MCF 10A (cell line): ENCODE measurements around the gene NDRG3. TPM values are rescaled to one million over a fixed set of nuclear protein-coding genes. Genes with fewer than 3 reads are reported as not detected.

Source experiments
- BruUV-seq: library from RNA; stranded (reverse); fragments of 400-500 nt; replicated peaks from 2 replicates; lab custom pipeline; 2021; lab: Mats Ljungman, UMichigan
- CTCF ChIA-PET: fragments of 300-600 bp; sonication (Branson Sonifier 250); formaldehyde crosslinking; extraction: SDS; loops from one replicate; lab custom pipeline; 2021; ENCODE audit warnings: antibody characterized with exemption, inconsistent platforms; lab: Yijun Ruan, JAX
- POLR2A ChIA-PET: fragments of 300-600, 350-650 bp; sonication (Branson Sonifier 250); formaldehyde crosslinking; extraction: SDS; loops from one replicate; lab custom pipeline; 2020; ENCODE audit warnings: antibody characterized with exemption, inconsistent platforms; lab: Yijun Ruan, JAX
- DNase-seq: peaks from one replicate; pipeline ENCODE4 v3.0.0-alpha.2; 2018; ENCODE audit not compliant: unreplicated experiment
- H3K27ac Mint-ChIP-seq: one replicate; pipeline ENCODE4 v1.8.0; 2022; ENCODE audit warnings: mild to moderate bottlenecking, low read depth, mixed read lengths; ENCODE audit not compliant: unreplicated experiment
- H3K27me3 Mint-ChIP-seq: one replicate; pipeline ENCODE4 v1.8.0; 2022; ENCODE audit warnings: mixed read lengths; ENCODE audit not compliant: insufficient read depth, unreplicated experiment
- H3K36me3 Mint-ChIP-seq: one replicate; pipeline ENCODE4 v1.8.0; 2022; ENCODE audit warnings: mild to moderate bottlenecking, moderate library complexity, mixed read lengths; ENCODE audit not compliant: insufficient read depth, unreplicated experiment
- H3K4me1 Mint-ChIP-seq: one replicate; pipeline ENCODE4 v1.8.0; 2022; ENCODE audit warnings: mixed read lengths; ENCODE audit not compliant: insufficient read depth, unreplicated experiment
- H3K4me3 Mint-ChIP-seq: one replicate; pipeline ENCODE4 v1.8.0; 2022; ENCODE audit warnings: mild to moderate bottlenecking, moderate library complexity, mixed read lengths; ENCODE audit not compliant: unreplicated experiment
- H3K9me3 Mint-ChIP-seq: one replicate; pipeline ENCODE4 v1.8.0; 2022; ENCODE audit warnings: mixed read lengths; ENCODE audit not compliant: unreplicated experiment
- CTCF ChIP-seq: fragments of 200-600 bp; IDR thresholded peaks from one replicate; pipeline ENCODE4 v1.8.0; 2022; ENCODE audit warnings: antibody characterized with exemption, mild to moderate bottlenecking; ENCODE audit not compliant: unreplicated experiment
- intact Hi-C: fragments of 100-400 bp; cut with micrococcal nuclease; formaldehyde crosslinking; loops from 2 replicates; pipeline ENCODE4 v1.14.1; 2022
- total RNA-seq: library from RNA; stranded (reverse); gene quantifications from 2 replicates; pipeline ENCODE4 v1.2.3, GENCODE V29; 2022

NDRG3 gene
- total RNA-seq, 1 experiment from 2014 or later, result 10.3 TPM

- Mint-ChIP-seq H3K27me3 (no peaks in the 10 kb centered on the region), H3K36me3 (peaks cover 8% of the 10 kb centered on the region), H3K4me1 (no peaks in the 10 kb centered on the region), H3K4me3 (no peak overlapping the region), H3K27ac (no peak overlapping the region), H3K9me3 (no peaks in the 10 kb centered on the region)
- ChIA-PET CTCF (interaction anchor here (1.4 to 1.5 kb wide), 2 partner anchors 20 to 198 kb away, joined by 4 to 5 read pairs; no protein-coding TSS in a partner anchor), POLR2A (interaction anchor here (1.0 to 1.1 kb wide), 2 partner anchors 8 to 18 kb away, joined by 3 read pairs; no protein-coding TSS in a partner anchor)
- intact Hi-C loops, result no loop called here
- TF ChIP-seq CTCF, result no peak
- no TSS peak for BruUV-seq
- DNase-seq, result peak; percentile 36
These were observed 57.3 kb downstream of the NDRG3 start for GRCh38 chr20:36688630-36689029.

GRCh38 chr20:36687850-36688249 lies 58.0 kb downstream of the NDRG3 start:
- H3K27me3 Mint-ChIP-seq, result no peaks in the 10 kb centered on the region
- BruUV-seq, result no TSS peak
- intact Hi-C loops, result no loop called here
- H3K27ac Mint-ChIP-seq, result no peak overlapping the region
- H3K9me3 Mint-ChIP-seq, result no peaks in the 10 kb centered on the region
- peaks cover 16% of the 10 kb centered on the region for H3K36me3 Mint-ChIP-seq
- H3K4me3 Mint-ChIP-seq, result no peak overlapping the region
- no peak for DNase-seq
- H3K4me1 Mint-ChIP-seq, result no peaks in the 10 kb centered on the region
- CTCF ChIA-PET, result no interaction called here
- no peak for TF ChIP-seq CTCF
- POLR2A ChIA-PET, result interaction anchor here (1.0 kb wide), 1 partner anchor 18 kb away, joined by 3 read pairs; no protein-coding TSS in a partner anchor

GRCh38 chr20:36686944-36687343 lies 58.9 kb downstream of the NDRG3 start:
- Mint-ChIP-seq H3K27me3 (no peaks in the 10 kb centered on the region), H3K27ac (no peak overlapping the region), H3K4me1 (no peaks in the 10 kb centered on the region), H3K36me3 (peaks cover 20% of the 10 kb centered on the region), H3K4me3 (no peak overlapping the region), H3K9me3 (no peaks in the 10 kb centered on the region)
- POLR2A ChIA-PET, result no interaction called here
- intact Hi-C loops, result no loop called here
- no peak for DNase-seq
- BruUV-seq, result no TSS peak
- CTCF ChIA-PET, result interaction anchor here (0.7 kb wide), 1 partner anchor 547 kb away, joined by 4 read pairs; no protein-coding TSS in a partner anchor
- no peak for TF ChIP-seq CTCF

- Mint-ChIP-seq H3K27ac (no peak overlapping the region), H3K36me3 (peaks cover 20% of the 10 kb centered on the region), H3K9me3 (no peaks in the 10 kb centered on the region), H3K4me1 (no peaks in the 10 kb centered on the region), H3K27me3 (no peaks in the 10 kb centered on the region), H3K4me3 (no peak overlapping the region)
- POLR2A ChIA-PET, result no interaction called here
- intact Hi-C loops, result no loop called here
- TF ChIP-seq CTCF, result no peak
- BruUV-seq, result no TSS peak
- CTCF ChIA-PET, result interaction anchor here (0.6 to 0.7 kb wide), 2 partner anchors 55 to 547 kb away, joined by 3 to 4 read pairs; no protein-coding TSS in a partner anchor
- DNase-seq, result no peak
These were observed 59.4 kb downstream of the NDRG3 start for GRCh38 chr20:36686504-36686903.
